Choroid plexus epithelial cell (primary cell): ENCODE measurements around the gene SIGLECL1.

Experiments
- DNase-seq: peaks from one replicate; pipeline ENCODE4 v3.0.0-alpha.2; 2010; ENCODE audit warnings: low read depth
- H3K4me3 ChIP-seq: 2 replicates; pipeline ENCODE4 v1.5.1; 2011; ENCODE audit warnings: low read depth, mild to moderate bottlenecking, control low read depth, low read length, moderate library complexity
- TF ChIP-seq, protein P1 (sequence below): conservative IDR thresholded peaks from 2 replicates; pipeline ENCODE4 v1.5.1; 2011; ENCODE audit warnings: low read depth, mild to moderate bottlenecking, control low read depth, inconsistent platforms, low read length, moderate library complexity

SIGLECL1 gene

DNA sequence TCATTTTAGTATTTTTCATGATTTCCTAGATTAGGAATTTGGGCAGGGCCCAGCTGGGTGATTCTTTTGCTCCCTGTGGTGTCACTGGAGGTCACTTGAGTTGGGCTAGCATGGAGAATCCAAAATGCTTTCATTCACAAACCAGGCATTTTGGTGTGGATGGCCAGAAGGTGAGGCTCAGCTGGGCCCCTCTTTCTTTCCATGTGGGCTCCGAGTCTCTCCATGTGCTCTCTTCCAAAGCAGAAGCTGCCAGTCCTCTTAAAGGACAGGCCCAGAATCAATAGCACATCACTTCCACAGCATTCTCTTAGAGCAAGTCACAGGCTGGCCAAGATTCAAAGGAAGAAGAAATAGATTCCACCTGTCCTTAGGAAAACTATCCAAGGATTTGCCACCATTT, 38.8 kb downstream of the SIGLECL1 start:
- no peak for DNase-seq

DNA sequence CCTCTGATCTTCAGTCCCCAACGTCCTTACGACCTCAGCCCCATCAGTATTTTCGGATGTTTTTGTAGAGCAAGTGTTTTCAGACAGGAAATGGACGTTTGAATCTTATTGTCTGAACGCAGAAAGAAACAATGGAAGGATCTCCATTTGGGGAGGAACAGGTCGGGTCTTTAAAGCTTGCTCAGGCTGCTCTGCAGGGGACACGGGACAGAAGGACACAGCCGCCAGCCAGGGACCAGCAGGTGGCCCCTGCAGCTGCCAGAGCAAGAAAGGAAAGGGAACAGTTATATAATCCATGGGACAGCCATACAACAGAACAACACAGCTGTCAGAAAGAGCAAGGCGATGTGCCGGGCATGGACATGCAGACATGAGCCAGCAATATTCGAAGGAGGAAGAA, 42.1 kb downstream of the SIGLECL1 start:
- H3K4me3 ChIP-seq = no peak overlapping the region
- TF ChIP-seq, protein P1, sequence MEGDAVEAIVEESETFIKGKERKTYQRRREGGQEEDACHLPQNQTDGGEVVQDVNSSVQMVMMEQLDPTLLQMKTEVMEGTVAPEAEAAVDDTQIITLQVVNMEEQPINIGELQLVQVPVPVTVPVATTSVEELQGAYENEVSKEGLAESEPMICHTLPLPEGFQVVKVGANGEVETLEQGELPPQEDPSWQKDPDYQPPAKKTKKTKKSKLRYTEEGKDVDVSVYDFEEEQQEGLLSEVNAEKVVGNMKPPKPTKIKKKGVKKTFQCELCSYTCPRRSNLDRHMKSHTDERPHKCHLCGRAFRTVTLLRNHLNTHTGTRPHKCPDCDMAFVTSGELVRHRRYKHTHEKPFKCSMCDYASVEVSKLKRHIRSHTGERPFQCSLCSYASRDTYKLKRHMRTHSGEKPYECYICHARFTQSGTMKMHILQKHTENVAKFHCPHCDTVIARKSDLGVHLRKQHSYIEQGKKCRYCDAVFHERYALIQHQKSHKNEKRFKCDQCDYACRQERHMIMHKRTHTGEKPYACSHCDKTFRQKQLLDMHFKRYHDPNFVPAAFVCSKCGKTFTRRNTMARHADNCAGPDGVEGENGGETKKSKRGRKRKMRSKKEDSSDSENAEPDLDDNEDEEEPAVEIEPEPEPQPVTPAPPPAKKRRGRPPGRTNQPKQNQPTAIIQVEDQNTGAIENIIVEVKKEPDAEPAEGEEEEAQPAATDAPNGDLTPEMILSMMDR = no peak
- DNase-seq = no peak

More for the DNA sequence above, 38.8 kb downstream of the SIGLECL1 start:
- H3K4me3 ChIP-seq = no peak overlapping the region
- TF ChIP-seq, protein P1 = no peak

DNA sequence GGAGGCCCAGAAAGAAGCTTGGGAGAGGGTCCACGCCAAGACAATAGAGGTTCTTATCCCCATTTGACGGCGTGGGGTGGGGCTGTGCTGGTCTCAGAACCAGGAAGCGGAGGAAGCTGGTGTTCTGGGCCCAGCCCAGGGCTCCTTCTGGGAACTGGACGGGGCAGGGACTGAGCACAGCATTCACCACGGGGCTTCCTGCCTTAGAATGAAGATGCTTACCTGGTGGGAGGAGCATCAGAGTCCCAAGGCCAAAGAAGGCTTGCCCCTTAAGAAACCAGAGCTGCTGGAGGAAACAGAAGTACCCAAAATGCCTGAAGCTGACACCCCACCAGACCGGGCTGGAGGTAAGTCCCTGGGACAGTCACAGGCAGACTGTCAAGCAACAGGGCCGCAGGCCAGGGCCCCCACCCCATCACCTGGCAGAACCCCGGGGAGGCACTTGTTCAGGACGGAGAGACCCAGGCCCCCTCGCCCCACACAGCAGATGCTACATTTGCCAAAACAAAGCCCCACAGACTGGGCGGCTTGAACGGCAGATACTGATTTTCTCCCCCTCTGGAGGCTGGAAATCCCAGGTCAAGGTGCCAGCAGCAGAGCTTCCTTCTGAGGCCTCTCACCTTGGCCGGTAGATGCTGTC, 42.8 kb downstream of the SIGLECL1 start:
- DNase-seq = no peak
- TF ChIP-seq, protein P1 = no peak
- no peak overlapping the region for H3K4me3 ChIP-seq

DNA sequence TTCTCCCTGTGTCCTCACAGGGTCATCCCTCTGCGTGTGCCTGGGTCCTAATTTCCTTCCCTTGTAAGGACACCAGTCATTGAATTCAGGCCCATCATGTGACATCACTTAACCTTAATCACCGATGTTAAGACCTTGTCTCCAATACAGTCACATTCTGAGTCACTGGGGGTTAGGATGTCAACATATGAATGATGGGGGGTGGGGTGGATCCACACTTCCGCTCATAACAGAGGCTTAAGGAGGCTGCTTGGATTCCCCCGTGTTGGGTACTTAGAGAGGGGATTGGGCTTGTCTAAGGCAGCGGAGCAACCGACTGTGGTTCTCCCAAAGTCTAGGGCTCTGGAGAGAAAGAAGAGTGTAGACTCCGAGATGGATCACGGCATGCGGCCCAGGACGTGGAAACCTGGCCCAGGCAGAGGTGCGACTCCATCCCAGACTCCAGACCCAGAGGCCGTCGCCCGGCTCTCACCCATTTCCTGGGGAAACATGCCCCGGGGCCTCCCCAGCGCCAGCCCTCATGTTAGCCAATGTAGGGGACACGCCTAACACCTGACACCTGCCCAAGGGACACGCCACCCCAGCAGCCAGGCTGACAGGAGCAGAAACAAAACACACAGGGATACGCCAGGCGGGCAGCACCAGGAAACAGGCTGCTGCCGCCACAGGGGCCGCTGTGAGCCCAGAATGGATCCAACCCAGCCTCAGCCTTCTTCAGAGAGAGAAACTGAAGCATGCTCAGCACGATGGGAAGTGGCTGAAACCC, 43.5 kb downstream of the SIGLECL1 start:
- no peak overlapping the region for H3K4me3 ChIP-seq
- TF ChIP-seq, protein P1 = no peak
- DNase-seq = no peak

DNA sequence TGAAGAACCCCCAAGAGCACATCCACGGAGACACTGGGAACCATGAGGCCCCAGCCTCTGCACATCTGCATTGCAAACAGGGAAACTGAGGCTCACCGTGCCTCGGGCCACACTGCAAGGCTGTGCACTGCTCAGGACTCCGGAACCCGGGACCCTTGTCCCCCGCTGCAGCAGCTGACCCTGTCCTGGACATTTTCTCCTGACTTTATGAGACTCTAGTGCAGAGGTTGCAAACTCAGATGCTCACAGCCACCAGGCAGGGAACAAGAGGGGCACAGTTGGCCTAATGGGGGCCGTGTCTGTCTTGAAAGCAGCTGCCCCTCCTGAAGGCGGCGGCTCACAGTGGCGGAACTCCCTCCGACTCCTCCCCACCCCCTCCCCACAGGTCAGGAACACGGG, 44.1 kb downstream of the SIGLECL1 start:
- no peak overlapping the region for H3K4me3 ChIP-seq
- DNase-seq = no peak
- TF ChIP-seq, protein P1 = no peak

DNA sequence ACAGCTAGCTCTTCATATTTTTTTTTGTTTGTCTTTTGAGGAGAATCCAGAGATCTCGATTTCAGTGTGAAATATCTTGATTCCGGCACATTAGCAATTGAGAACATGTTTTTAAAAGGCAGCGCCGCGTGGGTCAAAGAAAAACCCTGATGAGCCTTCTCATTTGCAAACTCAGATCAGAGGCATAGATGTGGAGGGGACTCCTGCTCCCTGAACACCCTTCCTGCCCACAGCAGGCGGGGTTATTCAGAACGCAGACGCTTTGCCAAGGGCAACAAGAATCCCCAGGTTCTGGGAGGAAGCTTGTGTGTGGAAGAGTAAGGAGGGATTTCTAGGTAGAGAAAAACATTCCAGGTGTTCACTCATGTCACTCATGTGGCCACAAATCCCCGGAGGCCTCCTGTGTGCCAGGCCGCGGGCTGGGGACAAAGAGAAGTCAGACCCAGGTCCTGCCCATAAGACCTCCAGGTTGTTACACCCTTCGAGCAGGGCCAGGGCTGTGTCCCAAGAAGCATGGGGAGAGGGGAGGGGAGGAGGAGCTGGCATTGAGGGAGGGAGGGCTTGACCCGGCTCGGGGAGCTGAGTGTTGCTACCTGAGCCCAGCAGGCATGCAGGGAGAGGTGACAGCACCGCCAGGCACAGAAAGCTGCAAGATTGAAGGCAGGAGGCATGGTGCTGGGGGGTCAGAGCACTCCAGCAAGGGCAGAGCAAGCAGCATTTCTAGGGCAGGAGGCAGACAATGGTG, 44.7 kb downstream of the SIGLECL1 start:
- TF ChIP-seq, protein P1 = no peak
- DNase-seq = no peak
- no peak overlapping the region for H3K4me3 ChIP-seq
